GM18867 (cell line): ENCODE data around the gene PLK3.
A peak's percentile ranks its signal among the peaks of the same experiment; 100 is the strongest.
"Not testable (repeated sequence)": the region's sequence is repeated elsewhere in the genome, so short reads cannot be mapped to it uniquely, and the experiment has no call there.

Experiments used
- ATAC-seq: cut with Tn5 transposase; IDR thresholded peaks from one replicate; pipeline ENCODE4 v1.9.1; 2021; ENCODE audit warnings: mild to moderate bottlenecking, moderate library complexity; ENCODE audit not compliant: unreplicated experiment

The PLK3 gene

GRCh38 chr1:44799770-44800584 lies at the start of gene PLK3:
TSS of gene PLK3 (plus strand) at chr1:44800377. CDS start at chr1:44800464, 87 bp downstream.
- ATAC-seq, result peak; percentile 84

- no peak for ATAC-seq
Observed at GRCh38 chr1:44757420-44757819, 42.8 kb upstream of the PLK3 start.

- no peak for ATAC-seq
Observed at GRCh38 chr1:44759077-44759476, 41.1 kb upstream of the PLK3 start.

- no peak for ATAC-seq
Observed at GRCh38 chr1:44760876-44761275, 39.3 kb upstream of the PLK3 start.

- ATAC-seq, result not testable (repeated sequence)
Observed at GRCh38 chr1:44766421-44766820, 33.8 kb upstream of the PLK3 start.

- ATAC-seq, result peak; percentile 76
Observed at GRCh38 chr1:44775078-44775929, 24.9 kb upstream of the PLK3 start, which contains the start of gene RPS8. TSS of gene RPS8 (plus strand) at chr1:44775540. CDS start at chr1:44775597, 57 bp downstream.

- ATAC-seq, result peak; percentile 20
Observed at GRCh38 chr1:44775930-44776729, 24.0 kb upstream of the PLK3 start.

- ATAC-seq, result no peak
Observed at GRCh38 chr1:44776730-44777068, 23.5 kb upstream of the PLK3 start.

- no peak for ATAC-seq
Observed at GRCh38 chr1:44777547-44777946, 22.6 kb upstream of the PLK3 start.

- ATAC-seq, result no peak
Observed at GRCh38 chr1:44777969-44778635, 22.1 kb upstream of the PLK3 start.

GRCh38 chr1:44778705-44779576 lies 21.2 kb upstream of the PLK3 start:
- no peak for ATAC-seq

- ATAC-seq, result no peak
Observed at GRCh38 chr1:44780583-44781121, 19.5 kb upstream of the PLK3 start.

GRCh38 chr1:44783697-44784093 lies 16.5 kb upstream of the PLK3 start:
- ATAC-seq, result no peak

- ATAC-seq, result no peak
Observed at GRCh38 chr1:44784094-44785028, 15.8 kb upstream of the PLK3 start.

GRCh38 chr1:44785029-44785380 lies 15.2 kb upstream of the PLK3 start:
- ATAC-seq, result no peak

GRCh38 chr1:44785501-44786137 lies 14.6 kb upstream of the PLK3 start:
- no peak for ATAC-seq

- ATAC-seq, result peak; percentile 50
Observed at GRCh38 chr1:44786138-44786840, 13.9 kb upstream of the PLK3 start.
